HCT116 (cell line): Measurements from ENCODE around the gene BLID. TPM values are rescaled to one million over a fixed set of nuclear protein-coding genes. Genes with fewer than 3 reads are reported as not detected.

Experiments
- ATAC-seq: fragments of 200-7000 bp; cut with Tn5 transposase; 2 replicates; pipeline ENCODE4 v1.9.1; 2020; ENCODE audit warnings: mild to moderate bottlenecking, moderate library complexity
- BruUV-seq: library from RNA; stranded (reverse); fragments of 400-500 nt; replicated peaks from 2 replicates; lab custom pipeline; 2021; lab: Mats Ljungman, UMichigan
- CTCF ChIA-PET: fragments of 300-600 bp; sonication (Branson Sonifier 250); formaldehyde crosslinking; loops from one replicate; lab custom pipeline; 2021; ENCODE audit warnings: antibody characterized with exemption; lab: Charles Lee
- POLR2A ChIA-PET: fragments of 300-600, 350-600 bp; sonication (Branson Sonifier 250); formaldehyde crosslinking; loops from one replicate; lab custom pipeline; 2021; ENCODE audit warnings: antibody characterized with exemption; lab: Charles Lee
- RAD21 ChIA-PET, 2 experiments: fragments of 300-600 bp; sonication (Branson Sonifier 250); formaldehyde crosslinking; loops; one replicate each; lab custom pipeline; 2023; ENCODE audit warnings: low total read pairs in 2 of 2; ENCODE audit not compliant: uncharacterized antibody in 2 of 2, unreplicated experiment in 2 of 2, low non-redundant PET in 1 of 2; lab: Charles Lee
- DNase-seq: peaks from one replicate; pipeline ENCODE4 v3.0.0-alpha.2; 2010; ENCODE audit warnings: low read depth, low spot score
- H2AFZ ChIP-seq: fragments of 200-600 bp; shearing (Covaris generic), sonication (generic); 2 replicates; pipeline ENCODE4 v1.6.1; 2017; ENCODE audit warnings: low read depth, mixed run types, mixed read lengths, antibody characterized with exemption, low read length; ENCODE audit not compliant: poor library complexity, severe bottlenecking
- H3K27ac ChIP-seq: 2 replicates; pipeline ENCODE4 v1.5.1; 2012; ENCODE audit warnings: low read depth, low read length
- H3K27me3 ChIP-seq: fragments of 200-600 bp; sonication (generic); 2 replicates; pipeline ENCODE4 v1.6.1; 2016; ENCODE audit warnings: mixed run types, low read length, mixed read lengths; ENCODE audit not compliant: insufficient read depth
- H3K36me3 ChIP-seq, 2 experiments: fragments of 200-500 bp in 1 of 2; fragments of 200-600 bp in 1 of 2; sonication (Bioruptor generic) in 1 of 2; sonication (generic) in 1 of 2; 2 replicates each; pipeline versions ENCODE4 v1.5.1 to v1.6.1; 2014 to 2016; ENCODE audit warnings: low read length in 2 of 2, inconsistent platforms in 1 of 2, mixed read lengths in 1 of 2, mixed run types in 1 of 2; ENCODE audit not compliant: insufficient read depth in 2 of 2, control insufficient read depth in 1 of 2
- H3K4me1 ChIP-seq, 2 experiments: fragments of 200-600 bp in 1 of 2; sonication (generic) in 1 of 2; 2 replicates each; pipeline versions ENCODE4 v1.5.1 to v1.6.1; 2012 to 2017; ENCODE audit warnings: low read length in 2 of 2, inconsistent platforms in 1 of 2, mild to moderate bottlenecking in 1 of 2, mixed read lengths in 1 of 2, mixed run types in 1 of 2, moderate library complexity in 1 of 2; ENCODE audit not compliant: insufficient read depth in 2 of 2, control insufficient read depth in 1 of 2
- H3K4me2 ChIP-seq: fragments of 200-600 bp; sonication (generic); 2 replicates; pipeline ENCODE4 v1.6.1; 2017; ENCODE audit warnings: mixed run types, low read length, mixed read lengths
- H3K4me3 ChIP-seq, 2 experiments: fragments of 200-600 bp in 1 of 2; sonication (generic) in 1 of 2; replicated peaks in 1 of 2; 2 replicates each; pipeline ENCODE4 v1.5.1; 2011 to 2016; ENCODE audit warnings: low read length in 2 of 2, control low read depth in 1 of 2, low read depth in 1 of 2, mild to moderate bottlenecking in 1 of 2, mixed read lengths in 1 of 2, mixed run types in 1 of 2
- H3K79me2 ChIP-seq: fragments of 200-600 bp; sonication (generic); 2 replicates; pipeline ENCODE4 v1.6.1; 2017; ENCODE audit warnings: mild to moderate bottlenecking, mixed run types, low read length, moderate library complexity, mixed read lengths; ENCODE audit not compliant: insufficient read depth
- H3K9ac ChIP-seq: fragments of 200-600 bp; sonication (generic); 2 replicates; pipeline ENCODE4 v1.6.1; 2016; ENCODE audit warnings: low read length, mixed read lengths
- H3K9me2 ChIP-seq: fragments of 200-600 bp; sonication (generic), shearing (Covaris generic); 2 replicates; pipeline ENCODE4 v1.6.1; 2017; ENCODE audit warnings: mixed run types, mild to moderate bottlenecking, moderate library complexity; ENCODE audit not compliant: insufficient read depth
- H3K9me3 ChIP-seq, 2 experiments: fragments of 200-500 bp in 1 of 2; fragments of 200-600 bp in 1 of 2; sonication (Bioruptor generic) in 1 of 2; sonication (generic) in 1 of 2; 2 replicates each; pipeline ENCODE4 v1.6.1; 2014 to 2017; ENCODE audit warnings: low read length in 2 of 2, mixed read lengths in 2 of 2, inconsistent platforms in 1 of 2, low read depth in 1 of 2, mild to moderate bottlenecking in 1 of 2, mixed run types in 1 of 2, moderate library complexity in 1 of 2; ENCODE audit not compliant: control insufficient read depth in 1 of 2, insufficient read depth in 1 of 2
- H4K20me1 ChIP-seq: fragments of 200-600 bp; sonication (generic), shearing (Covaris generic); 2 replicates; pipeline ENCODE4 v1.6.1; 2017; ENCODE audit warnings: mixed run types, mild to moderate bottlenecking, moderate library complexity; ENCODE audit not compliant: insufficient read depth
- EZH2phosphoT487 ChIP-seq: fragments of 200-600 bp; IDR thresholded peaks from 2 replicates; pipeline ENCODE4 v1.6.1; 2018; ENCODE audit warnings: antibody characterized with exemption, borderline replicate concordance
- FOSL1 ChIP-seq: IDR thresholded peaks from 2 replicates; pipeline ENCODE4 v1.6.1; 2012; ENCODE audit warnings: low read depth
- POLR2AphosphoS5 ChIP-seq: IDR thresholded peaks from 2 replicates; pipeline ENCODE4 v1.6.1; 2011; ENCODE audit warnings: mild to moderate bottlenecking, low read depth, low read length, moderate library complexity
- SRF ChIP-seq: IDR thresholded peaks from 2 replicates; pipeline ENCODE4 v1.6.1; 2012; ENCODE audit warnings: low read depth
- intact Hi-C: fragments of 100-400 bp; cut with micrococcal nuclease; formaldehyde crosslinking; loops from 2 replicates; pipeline ENCODE4 v1.10.0; 2022
- total RNA-seq: library from RNA; stranded (reverse); gene quantifications from one replicate; pipeline ENCODE4 v1.2.1, GENCODE V29; 2021; ENCODE audit not compliant: unreplicated experiment
- TF ChIP-seq, protein P1 (sequence below): IDR thresholded peaks from 2 replicates; pipeline ENCODE4 v1.6.1; 2012; ENCODE audit warnings: low read depth

Gene BLID
- total RNA-seq, 1 experiment from 2014 or later = 8.9 TPM

DNA sequence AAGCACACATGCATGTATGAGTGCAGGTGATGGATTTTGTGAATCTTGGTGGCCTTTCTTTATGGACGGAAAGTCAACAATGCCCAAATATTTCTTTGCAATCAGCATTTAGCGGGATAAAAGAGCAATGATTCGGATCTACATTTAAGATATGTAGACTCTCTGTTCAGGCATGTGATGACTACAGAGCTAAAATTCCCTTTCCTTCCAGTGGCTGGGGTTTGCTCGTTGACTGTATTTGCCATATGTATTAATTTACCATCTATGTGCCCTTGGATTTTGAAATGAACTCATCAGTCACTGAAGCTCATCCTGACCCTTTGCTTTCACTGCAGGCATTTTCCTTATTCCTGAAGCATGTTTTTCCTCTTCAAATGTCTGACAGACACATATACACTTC lies 13.6 kb downstream of the BLID start:
- Histone ChIP-seq H3K27ac (peak overlapping the region; percentile 70), H2AFZ (no peak overlapping the region), H3K36me3 (peaks cover 3 to 45% of the 10 kb centered on the region in 2 experiments; a peak in 2 of 4 replicates), H3K9me3 (no peaks in the 10 kb centered on the region), H3K9ac (no peak overlapping the region), H3K4me1 (peaks cover 67 to 90% of the 10 kb centered on the region in 2 experiments), H3K9me2 (no peaks in the 10 kb centered on the region), H3K79me2 (peaks cover 100% of the 10 kb centered on the region), H3K27me3 (no peaks in the 10 kb centered on the region), H3K4me3 (no peak overlapping the region), H4K20me1 (no peaks in the 10 kb centered on the region), H3K4me2 (peak overlapping the region; percentile 13; the same call in 1 of the 2 replicates)
- POLR2A ChIA-PET = no interaction called here
- no peak for TF ChIP-seq FOSL1
- TF ChIP-seq, protein P1, sequence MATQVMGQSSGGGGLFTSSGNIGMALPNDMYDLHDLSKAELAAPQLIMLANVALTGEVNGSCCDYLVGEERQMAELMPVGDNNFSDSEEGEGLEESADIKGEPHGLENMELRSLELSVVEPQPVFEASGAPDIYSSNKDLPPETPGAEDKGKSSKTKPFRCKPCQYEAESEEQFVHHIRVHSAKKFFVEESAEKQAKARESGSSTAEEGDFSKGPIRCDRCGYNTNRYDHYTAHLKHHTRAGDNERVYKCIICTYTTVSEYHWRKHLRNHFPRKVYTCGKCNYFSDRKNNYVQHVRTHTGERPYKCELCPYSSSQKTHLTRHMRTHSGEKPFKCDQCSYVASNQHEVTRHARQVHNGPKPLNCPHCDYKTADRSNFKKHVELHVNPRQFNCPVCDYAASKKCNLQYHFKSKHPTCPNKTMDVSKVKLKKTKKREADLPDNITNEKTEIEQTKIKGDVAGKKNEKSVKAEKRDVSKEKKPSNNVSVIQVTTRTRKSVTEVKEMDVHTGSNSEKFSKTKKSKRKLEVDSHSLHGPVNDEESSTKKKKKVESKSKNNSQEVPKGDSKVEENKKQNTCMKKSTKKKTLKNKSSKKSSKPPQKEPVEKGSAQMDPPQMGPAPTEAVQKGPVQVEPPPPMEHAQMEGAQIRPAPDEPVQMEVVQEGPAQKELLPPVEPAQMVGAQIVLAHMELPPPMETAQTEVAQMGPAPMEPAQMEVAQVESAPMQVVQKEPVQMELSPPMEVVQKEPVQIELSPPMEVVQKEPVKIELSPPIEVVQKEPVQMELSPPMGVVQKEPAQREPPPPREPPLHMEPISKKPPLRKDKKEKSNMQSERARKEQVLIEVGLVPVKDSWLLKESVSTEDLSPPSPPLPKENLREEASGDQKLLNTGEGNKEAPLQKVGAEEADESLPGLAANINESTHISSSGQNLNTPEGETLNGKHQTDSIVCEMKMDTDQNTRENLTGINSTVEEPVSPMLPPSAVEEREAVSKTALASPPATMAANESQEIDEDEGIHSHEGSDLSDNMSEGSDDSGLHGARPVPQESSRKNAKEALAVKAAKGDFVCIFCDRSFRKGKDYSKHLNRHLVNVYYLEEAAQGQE = no peak
- no peak; the same call in 1 of the 2 replicates for TF ChIP-seq POLR2AphosphoS5
- no peak for TF ChIP-seq EZH2phosphoT487
- no peak for TF ChIP-seq SRF
- RAD21 ChIA-PET = no interaction called here
- BruUV-seq = no TSS peak
- no peak for ATAC-seq
- intact Hi-C loops = loop anchor here (5.0 to 10.0 kb wide), 2 partner anchors 402 to 445 kb away; no protein-coding TSS in a partner anchor
- DNase-seq = no peak
- CTCF ChIA-PET = no interaction called here
